Stimulated activated CD4-positive, alpha-beta T cell treated with anti-CD3 and anti-CD28 coated beads, Interleukin-2, amount 100 ng/mL, for 24 hours (primary cell): Measurements from ENCODE around the gene DISP3.

Source experiments
- DNase-seq, 2 donors: peaks; one replicate each; pipeline ENCODE4 v3.0.0-alpha.2; 2020

Gene DISP3, protein sequence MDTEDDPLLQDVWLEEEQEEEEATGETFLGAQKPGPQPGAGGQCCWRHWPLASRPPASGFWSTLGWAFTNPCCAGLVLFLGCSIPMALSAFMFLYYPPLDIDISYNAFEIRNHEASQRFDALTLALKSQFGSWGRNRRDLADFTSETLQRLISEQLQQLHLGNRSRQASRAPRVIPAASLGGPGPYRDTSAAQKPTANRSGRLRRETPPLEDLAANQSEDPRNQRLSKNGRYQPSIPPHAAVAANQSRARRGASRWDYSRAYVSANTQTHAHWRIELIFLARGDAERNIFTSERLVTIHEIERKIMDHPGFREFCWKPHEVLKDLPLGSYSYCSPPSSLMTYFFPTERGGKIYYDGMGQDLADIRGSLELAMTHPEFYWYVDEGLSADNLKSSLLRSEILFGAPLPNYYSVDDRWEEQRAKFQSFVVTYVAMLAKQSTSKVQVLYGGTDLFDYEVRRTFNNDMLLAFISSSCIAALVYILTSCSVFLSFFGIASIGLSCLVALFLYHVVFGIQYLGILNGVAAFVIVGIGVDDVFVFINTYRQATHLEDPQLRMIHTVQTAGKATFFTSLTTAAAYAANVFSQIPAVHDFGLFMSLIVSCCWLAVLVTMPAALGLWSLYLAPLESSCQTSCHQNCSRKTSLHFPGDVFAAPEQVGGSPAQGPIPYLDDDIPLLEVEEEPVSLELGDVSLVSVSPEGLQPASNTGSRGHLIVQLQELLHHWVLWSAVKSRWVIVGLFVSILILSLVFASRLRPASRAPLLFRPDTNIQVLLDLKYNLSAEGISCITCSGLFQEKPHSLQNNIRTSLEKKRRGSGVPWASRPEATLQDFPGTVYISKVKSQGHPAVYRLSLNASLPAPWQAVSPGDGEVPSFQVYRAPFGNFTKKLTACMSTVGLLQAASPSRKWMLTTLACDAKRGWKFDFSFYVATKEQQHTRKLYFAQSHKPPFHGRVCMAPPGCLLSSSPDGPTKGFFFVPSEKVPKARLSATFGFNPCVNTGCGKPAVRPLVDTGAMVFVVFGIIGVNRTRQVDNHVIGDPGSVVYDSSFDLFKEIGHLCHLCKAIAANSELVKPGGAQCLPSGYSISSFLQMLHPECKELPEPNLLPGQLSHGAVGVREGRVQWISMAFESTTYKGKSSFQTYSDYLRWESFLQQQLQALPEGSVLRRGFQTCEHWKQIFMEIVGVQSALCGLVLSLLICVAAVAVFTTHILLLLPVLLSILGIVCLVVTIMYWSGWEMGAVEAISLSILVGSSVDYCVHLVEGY (N-terminal part only)

DNA sequence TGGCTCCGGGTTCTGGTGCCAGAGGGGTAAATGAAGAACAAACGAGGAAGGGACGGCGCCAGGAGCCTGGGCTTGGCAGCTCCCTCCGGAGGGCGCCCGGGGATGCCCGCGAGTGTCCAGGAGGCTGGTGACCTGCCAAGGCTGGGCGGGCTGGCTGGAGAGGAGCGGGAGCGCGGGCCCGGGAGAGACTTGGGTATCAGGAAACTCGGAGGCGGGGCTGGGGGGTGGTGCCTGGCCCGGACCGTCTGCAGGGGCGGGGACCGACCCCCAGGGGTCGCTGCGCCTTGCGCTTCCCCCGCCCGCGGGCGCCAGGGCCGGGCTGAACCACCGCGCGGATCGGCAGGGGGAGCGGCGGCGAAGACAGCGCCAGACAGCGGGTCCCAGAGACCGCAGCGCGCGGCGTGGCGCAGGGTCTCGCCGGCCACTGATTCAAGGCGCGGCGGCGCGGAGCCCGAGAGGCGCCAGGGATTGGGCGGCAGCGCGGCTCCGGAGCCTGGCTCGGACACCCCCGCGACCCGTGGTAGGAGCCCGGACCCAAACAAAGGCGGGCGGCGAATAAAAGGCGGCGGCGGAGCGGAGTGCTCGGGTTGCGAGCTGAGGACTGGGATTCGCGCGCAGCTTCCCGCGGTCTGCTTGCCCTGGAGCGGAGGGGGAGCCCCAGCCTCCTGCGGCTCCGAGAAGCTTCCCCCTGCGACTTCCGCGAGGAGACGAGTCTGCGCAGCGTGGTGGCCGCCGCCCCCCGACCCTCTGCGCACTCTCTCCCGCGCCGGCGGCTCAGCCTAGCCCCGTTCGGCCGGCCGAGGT lies at the start of gene DISP3:
Gene DISP3 (plus strand): TSS at position 585 of the 804 bp plus-strand sequence. CDS start 21,838 bp downstream, outside the sequence.
- peak; percentile 82 to 83 for DNase-seq

GRCh38 chr1:11429226-11429625 lies 49.7 kb upstream of the DISP3 start:
- no peak for DNase-seq

- no peak for DNase-seq
These were observed 49.0 kb upstream of the DISP3 start for GRCh38 chr1:11429935-11430334.

DNA sequence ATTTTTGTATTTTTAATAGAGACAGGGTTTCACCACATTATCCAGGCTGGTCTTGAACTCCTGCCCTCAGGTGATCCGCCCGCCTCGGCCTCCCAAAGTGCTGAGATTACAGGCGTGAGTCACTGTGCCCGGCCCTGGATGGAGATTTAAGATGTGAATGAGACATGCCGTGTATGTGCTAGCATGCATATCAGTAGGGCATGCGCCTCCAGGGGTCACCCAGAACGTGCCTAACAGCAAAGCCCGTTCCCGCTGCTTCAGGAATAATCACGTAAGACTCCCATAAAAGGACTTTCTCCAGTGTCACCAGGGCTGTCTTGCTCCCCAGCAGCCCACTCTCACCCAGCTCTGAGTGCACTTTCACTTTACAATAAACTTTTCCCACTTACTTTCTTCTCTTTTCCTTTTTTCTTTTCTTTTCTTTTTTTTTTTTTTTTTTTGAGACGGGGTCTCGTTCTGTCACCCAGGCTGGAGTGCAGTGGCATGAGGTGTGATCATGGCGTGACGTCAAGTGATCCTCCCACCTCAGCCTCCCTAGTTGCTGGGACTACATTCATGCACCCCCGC lies 46.9 kb upstream of the DISP3 start:
- no peak for DNase-seq

DNA sequence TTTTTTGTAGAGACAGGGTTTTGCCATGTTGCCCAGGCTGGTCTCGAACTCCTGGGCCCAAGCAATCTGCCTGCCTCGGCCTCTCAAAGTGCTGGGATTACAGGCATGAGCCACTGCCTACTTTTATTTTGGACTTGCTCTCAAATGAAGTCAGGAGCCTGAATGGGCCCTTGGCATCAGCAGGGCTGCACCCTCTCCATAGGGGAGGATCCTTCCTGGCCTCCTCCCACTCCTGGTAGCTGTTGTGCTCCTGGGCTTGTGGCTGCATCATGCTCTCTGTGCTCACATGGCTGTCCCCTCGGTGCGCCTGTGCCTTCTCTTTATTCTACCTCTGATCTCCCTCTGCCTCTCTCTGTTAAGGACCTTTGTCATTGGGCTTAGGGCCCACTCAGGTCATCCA lies 46.4 kb upstream of the DISP3 start:
- no peak for DNase-seq

GRCh38 chr1:11434501-11434900 lies 44.5 kb upstream of the DISP3 start:
- no peak for DNase-seq

DNA sequence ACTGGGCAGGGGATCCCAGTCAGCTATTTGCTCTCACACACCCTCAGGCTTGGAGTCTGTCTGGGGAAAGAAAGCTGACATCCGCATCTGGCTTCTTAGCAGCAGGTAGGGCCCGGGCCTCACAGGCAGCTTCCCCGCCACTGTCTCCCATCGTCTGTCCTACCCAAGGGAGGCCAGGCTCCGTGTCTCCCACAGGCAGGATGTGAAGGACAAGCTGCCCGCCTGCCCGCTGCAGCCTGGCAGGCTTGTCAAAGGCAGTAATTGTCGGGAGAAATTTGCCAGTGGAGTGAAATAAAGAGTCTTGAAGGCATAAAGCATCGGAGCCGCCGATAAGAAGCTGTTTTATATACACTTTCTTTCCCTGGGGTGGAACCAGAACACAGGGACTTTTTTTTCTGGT lies 44.0 kb upstream of the DISP3 start:
- DNase-seq: no peak

GRCh38 chr1:11438996-11439395 lies 40.0 kb upstream of the DISP3 start:
- DNase-seq: no peak

DNA sequence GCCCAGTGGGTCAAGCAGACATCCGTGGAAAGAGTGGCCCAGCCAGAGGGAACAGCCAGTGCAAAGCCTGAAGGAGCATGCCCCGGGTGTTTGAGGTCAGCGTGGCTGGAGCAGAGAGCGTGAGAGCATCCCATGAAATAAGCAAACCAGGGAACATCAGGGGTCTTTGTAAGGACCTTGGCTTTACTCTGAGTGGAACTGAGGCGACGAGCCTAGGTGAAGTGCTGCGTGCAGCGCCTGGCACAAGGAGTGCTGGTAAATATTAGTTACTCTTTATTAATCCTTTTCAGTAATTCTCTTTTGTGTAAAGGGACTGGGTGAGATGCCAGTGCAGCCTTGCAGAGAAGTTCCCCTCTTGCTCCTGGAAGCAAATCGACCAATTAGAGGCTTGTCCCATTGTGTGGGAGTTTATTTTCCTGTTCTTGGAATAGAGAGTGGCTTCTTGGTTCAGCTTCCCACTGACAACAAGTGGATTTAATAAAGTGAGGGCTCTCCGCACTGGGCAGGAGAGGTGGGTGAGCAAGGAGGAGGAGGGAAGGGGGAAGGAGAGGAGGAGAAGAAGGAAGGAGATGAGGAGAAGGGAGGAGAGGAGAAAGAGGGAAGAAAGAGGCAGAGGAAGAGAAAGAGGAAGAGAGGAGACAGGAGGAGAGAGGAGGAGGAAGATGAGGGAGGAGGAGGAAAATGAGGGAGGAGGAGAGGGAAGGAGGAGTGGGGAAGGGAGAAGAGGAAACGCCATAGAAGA lies 37.6 kb upstream of the DISP3 start:
- DNase-seq: no peak

DNA sequence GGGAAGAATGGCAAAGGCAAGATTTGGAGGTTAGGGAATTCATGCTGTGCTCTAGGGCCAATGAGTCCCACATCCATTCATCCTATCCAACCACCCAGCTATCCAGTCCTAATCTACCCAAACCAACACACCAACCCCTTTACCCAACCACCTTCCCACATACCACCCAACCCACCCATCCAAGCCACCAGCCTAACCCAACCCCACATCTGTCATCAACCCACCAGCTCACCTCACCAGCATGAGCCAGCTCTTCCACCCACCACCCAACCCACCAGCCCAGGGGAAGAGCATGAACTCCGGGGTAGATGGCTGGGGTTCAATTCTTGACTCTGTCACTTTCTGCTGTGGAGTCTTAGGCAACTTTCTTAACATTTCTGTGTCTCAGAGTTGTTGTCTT lies 35.9 kb upstream of the DISP3 start:
- DNase-seq: no peak

- DNase-seq: no peak
These were observed 34.8 kb upstream of the DISP3 start for GRCh38 chr1:11443961-11444658.

- DNase-seq: no peak
These were observed 34.0 kb upstream of the DISP3 start for GRCh38 chr1:11444907-11445306.

DNA sequence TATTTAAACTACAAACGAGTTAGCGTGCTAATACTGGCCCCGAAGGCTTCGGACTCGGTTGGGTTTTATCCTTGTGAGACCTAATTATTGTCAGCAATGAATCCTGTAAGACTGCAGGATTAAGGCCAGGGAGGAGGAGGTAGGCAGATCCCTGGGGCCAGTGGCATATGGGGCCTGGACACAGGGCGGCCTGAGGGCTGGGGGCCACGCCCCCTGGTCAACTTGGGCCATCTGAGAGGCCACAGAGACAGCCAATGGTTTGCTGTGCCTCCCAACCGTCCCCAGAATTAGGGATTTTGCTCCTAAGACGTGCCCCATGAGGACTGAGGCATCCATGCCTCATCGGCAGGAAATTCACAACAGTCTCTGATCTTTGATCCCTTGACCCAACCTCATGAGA lies 31.1 kb upstream of the DISP3 start:
- no peak for DNase-seq

GRCh38 chr1:11448373-11449099 lies 30.4 kb upstream of the DISP3 start:
- DNase-seq: no peak

DNA sequence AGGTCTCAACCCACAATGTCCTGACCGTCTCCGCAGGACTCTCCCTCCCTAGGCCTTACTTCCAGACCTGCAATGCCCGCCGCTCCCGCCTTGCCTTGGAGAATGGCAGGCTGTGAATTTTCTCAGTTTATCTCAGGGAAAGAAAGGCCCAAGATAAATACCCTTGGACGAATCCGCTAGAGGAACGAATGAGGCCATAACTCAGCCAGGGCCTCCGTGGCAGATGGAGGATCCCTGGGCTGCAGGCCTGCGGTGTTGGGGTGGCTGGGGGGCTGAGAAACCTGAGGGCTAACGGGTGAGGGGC lies 29.9 kb upstream of the DISP3 start:
- no peak for DNase-seq

DNA sequence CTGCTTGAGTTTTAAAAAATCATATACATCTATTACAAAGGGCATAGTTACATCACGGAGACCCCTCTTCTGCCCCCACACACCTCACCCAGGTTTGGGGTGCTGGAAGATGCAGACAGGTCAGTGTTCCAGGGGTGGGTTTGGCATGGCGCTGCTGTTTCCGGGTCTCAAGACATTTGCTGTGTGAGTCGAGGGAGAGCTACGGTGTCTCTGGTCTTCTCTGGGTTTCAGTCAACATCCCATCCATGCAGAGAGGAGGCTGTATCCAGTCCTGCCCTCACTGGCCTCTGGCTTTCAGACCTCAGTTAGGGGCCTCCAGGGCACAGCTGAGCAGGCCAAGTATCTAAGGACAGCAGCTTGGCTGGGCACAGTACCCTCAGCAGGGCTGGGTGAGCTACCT lies 28.6 kb upstream of the DISP3 start:
- no peak for DNase-seq

- no peak for DNase-seq
These were observed 25.0 kb upstream of the DISP3 start for GRCh38 chr1:11453742-11454491.

- no peak for DNase-seq
These were observed 22.9 kb upstream of the DISP3 start for GRCh38 chr1:11455967-11456570.

DNA sequence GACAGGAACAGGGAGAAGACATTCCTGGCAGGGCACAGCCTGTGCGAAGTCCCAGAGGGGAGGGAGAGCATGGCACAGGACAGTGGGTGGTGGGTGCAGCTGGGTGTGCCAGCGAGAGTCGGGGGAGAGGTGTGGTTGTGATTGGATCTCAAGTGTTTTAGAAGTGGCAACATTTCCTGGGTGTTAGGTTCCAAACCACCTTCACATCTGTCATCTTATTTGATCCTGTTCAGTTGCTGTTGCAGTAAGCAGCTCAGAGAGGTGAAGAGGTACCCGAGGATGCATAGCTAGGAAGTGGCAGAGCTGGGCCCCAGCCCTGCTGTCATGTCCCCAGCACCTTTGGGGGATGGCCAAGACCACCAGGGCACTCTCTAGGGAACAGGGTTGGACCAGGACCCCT lies 22.0 kb upstream of the DISP3 start:
- no peak for DNase-seq
